Measurements from ENCODE around the gene GABRR1. TPM values are rescaled to one million over a fixed set of nuclear protein-coding genes. Genes with fewer than 3 reads are reported as not detected.

The GABRR1 gene
- polyA plus RNA-seq, 1 experiment = not detected

GRCh38 chr6:89180971-89181370 lies 36.2 kb downstream of the GABRR1 start:
- no peak for DNase-seq (ENCODE audit: low read depth, low spot score)
- Histone ChIP-seq H3K27me3 (ENCODE audit: control insufficient read depth, insufficient read depth, low read length) (peaks cover 5% of the 10 kb centered on the region), H3K27ac (ENCODE audit: low read depth, low read length) (no peak overlapping the region), H3K4me3 (ENCODE audit: low read depth, low read length) (no peak overlapping the region), H3K9me3 (ENCODE audit: control insufficient read depth, insufficient read depth, low read length) (no peaks in the 10 kb centered on the region)
- ChIA-PET CTCF (interaction anchor here (0.5 kb wide), 1 partner anchor 320 kb away, joined by 3 read pairs; no protein-coding TSS in a partner anchor), POLR2A (no interaction called here)
- TF ChIP-seq, protein P1, sequence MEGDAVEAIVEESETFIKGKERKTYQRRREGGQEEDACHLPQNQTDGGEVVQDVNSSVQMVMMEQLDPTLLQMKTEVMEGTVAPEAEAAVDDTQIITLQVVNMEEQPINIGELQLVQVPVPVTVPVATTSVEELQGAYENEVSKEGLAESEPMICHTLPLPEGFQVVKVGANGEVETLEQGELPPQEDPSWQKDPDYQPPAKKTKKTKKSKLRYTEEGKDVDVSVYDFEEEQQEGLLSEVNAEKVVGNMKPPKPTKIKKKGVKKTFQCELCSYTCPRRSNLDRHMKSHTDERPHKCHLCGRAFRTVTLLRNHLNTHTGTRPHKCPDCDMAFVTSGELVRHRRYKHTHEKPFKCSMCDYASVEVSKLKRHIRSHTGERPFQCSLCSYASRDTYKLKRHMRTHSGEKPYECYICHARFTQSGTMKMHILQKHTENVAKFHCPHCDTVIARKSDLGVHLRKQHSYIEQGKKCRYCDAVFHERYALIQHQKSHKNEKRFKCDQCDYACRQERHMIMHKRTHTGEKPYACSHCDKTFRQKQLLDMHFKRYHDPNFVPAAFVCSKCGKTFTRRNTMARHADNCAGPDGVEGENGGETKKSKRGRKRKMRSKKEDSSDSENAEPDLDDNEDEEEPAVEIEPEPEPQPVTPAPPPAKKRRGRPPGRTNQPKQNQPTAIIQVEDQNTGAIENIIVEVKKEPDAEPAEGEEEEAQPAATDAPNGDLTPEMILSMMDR (IDR thresholded peaks at IDR 0.05; ENCODE audit: low read depth, low read length) = no peak

DNA sequence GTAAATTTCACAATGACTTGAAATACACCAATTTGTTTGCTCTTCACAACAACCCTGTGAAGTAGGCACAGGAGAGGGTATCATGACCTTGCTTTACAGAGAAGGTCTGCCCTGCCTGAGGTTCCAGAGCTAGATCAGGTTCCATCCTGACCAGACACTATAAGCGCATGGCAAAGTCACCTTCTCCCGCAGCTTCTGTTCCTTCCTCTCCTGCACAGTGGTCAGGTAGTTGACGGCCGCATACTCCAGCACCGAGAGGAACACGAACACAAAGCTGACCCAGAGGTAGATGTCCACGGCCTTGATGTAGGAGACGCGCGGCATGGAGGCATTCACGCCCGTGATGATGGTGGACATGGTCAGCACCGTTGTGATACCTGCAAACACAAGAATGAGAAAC lies 37.0 kb downstream of the GABRR1 start:
- TF ChIP-seq, protein P1 (IDR thresholded peaks at IDR 0.05; ENCODE audit: low read depth, low read length) = no peak
- CTCF ChIA-PET = no interaction called here
- Histone ChIP-seq H3K27me3 (ENCODE audit: control insufficient read depth, insufficient read depth, low read length) (peaks cover 5% of the 10 kb centered on the region), H3K4me3 (ENCODE audit: low read depth, low read length) (no peak overlapping the region), H3K9me3 (ENCODE audit: control insufficient read depth, insufficient read depth, low read length) (no peaks in the 10 kb centered on the region), H3K27ac (ENCODE audit: low read depth, low read length) (no peak overlapping the region)
- DNase-seq (ENCODE audit: low read depth, low spot score) = no peak
- POLR2A ChIA-PET = no interaction called here

GRCh38 chr6:89173634-89174033 lies 43.5 kb downstream of the GABRR1 start:
- CTCF ChIA-PET = no interaction called here
- TF ChIP-seq, protein P1 (IDR thresholded peaks at IDR 0.05; ENCODE audit: low read depth, low read length) = no peak
- Histone ChIP-seq H3K4me3 (ENCODE audit: low read depth, low read length) (no peak overlapping the region), H3K27me3 (ENCODE audit: control insufficient read depth, insufficient read depth, low read length) (peaks cover 5% of the 10 kb centered on the region), H3K27ac (ENCODE audit: low read depth, low read length) (no peak overlapping the region), H3K9me3 (ENCODE audit: control insufficient read depth, insufficient read depth, low read length) (no peaks in the 10 kb centered on the region)
- no peak for DNase-seq (ENCODE audit: low read depth, low spot score)
- POLR2A ChIA-PET = no interaction called here

GRCh38 chr6:89172131-89172530 lies 45.0 kb downstream of the GABRR1 start:
- CTCF ChIA-PET = no interaction called here
- no peak overlapping the region for H3K4me3 ChIP-seq (ENCODE audit: low read depth, low read length)
- POLR2A ChIA-PET = no interaction called here
- no peaks in the 10 kb centered on the region for H3K9me3 ChIP-seq (ENCODE audit: control insufficient read depth, insufficient read depth, low read length)
- TF ChIP-seq, protein P1 (IDR thresholded peaks at IDR 0.05; ENCODE audit: low read depth, low read length) = no peak
- no peak for DNase-seq (ENCODE audit: low read depth, low spot score)
- H3K27me3 ChIP-seq (ENCODE audit: control insufficient read depth, insufficient read depth, low read length) = peaks cover 2% of the 10 kb centered on the region
- no peak overlapping the region for H3K27ac ChIP-seq (ENCODE audit: low read depth, low read length)

GRCh38 chr6:89162047-89162371 lies 55.1 kb downstream of the GABRR1 start:
- POLR2A ChIA-PET = interaction anchor here (2.1 kb wide), 1 partner anchor 82 kb away, joined by 5 read pairs; the partner anchor contains the start of gene PNRC1
- Histone ChIP-seq H3K27me3 (ENCODE audit: control insufficient read depth, insufficient read depth, low read length) (no peaks in the 10 kb centered on the region), H3K4me3 (ENCODE audit: low read depth, low read length) (no peak overlapping the region), H3K9me3 (ENCODE audit: control insufficient read depth, insufficient read depth, low read length) (no peaks in the 10 kb centered on the region), H3K27ac (ENCODE audit: low read depth, low read length) (no peak overlapping the region)
- CTCF ChIA-PET = interaction anchor here (1.3 to 1.4 kb wide), 2 partner anchors 8 to 179 kb away, joined by 3 to 4 read pairs; no protein-coding TSS in a partner anchor
- DNase-seq (ENCODE audit: low read depth, low spot score) = no peak
- TF ChIP-seq, protein P1 (IDR thresholded peaks at IDR 0.05; ENCODE audit: low read depth, low read length) = no peak

Measured in AG04450 (cell line).